Tibial artery (tissue), 4 donors: ENCODE data around the gene ING2.

Source experiments
- DNase-seq, 2 donors: peaks; one replicate each; pipeline ENCODE4 v3.0.0-alpha.2; 2019
- H3K27ac ChIP-seq, 2 donors: fragments of 200-600 bp; sonication (generic) in 1 of 2; 1 replicate in 1 of 2; 2 replicates in 1 of 2; pipeline ENCODE4 v1.5.1; 2018 to 2019; ENCODE audit warnings: mild to moderate bottlenecking in 1 of 2
- H3K27me3 ChIP-seq, 2 donors: fragments of 200-600 bp; sonication (generic) in 1 of 2; one replicate each; pipeline versions ENCODE4 v1.5.1 to v1.6.0; 2016 to 2019
- H3K36me3 ChIP-seq, 3 donors: fragments of 200-600 bp; sonication (generic) in 2 of 3; one replicate each; pipeline ENCODE4 v1.5.1; 2016 to 2019; ENCODE audit warnings: mild to moderate bottlenecking in 2 of 3
- H3K4me1 ChIP-seq, 4 donors: fragments of 200-600 bp; sonication (generic) in 2 of 4; 1 replicate in 3 of 4; 2 replicates in 1 of 4; pipeline ENCODE4 v1.5.1; 2016 to 2019
- H3K4me3 ChIP-seq, 2 donors: fragments of 200-600 bp; sonication (generic) in 1 of 2; 1 replicate in 1 of 2; 2 replicates in 1 of 2; pipeline ENCODE4 v1.5.1; 2018 to 2019; ENCODE audit warnings: mild to moderate bottlenecking in 2 of 2
- H3K9me3 ChIP-seq, 3 donors: fragments of 200-600 bp; sonication (generic) in 1 of 3; one replicate each; pipeline ENCODE4 v1.5.1; 2016 to 2019
- CTCF ChIP-seq, 2 experiments: fragments of 200-600 bp in 1 of 2; fragments of 450-650 bp in 1 of 2; IDR thresholded peaks; one replicate each; pipeline ENCODE4 v1.5.1; 2017 to 2019; ENCODE audit warnings: antibody characterized with exemption in 2 of 2, mild to moderate bottlenecking in 1 of 2, moderate library complexity in 1 of 2
- intact Hi-C: fragments of 100-400 bp; cut with DNase I; formaldehyde crosslinking; loops from one replicate; pipeline ENCODE4 v1.15.0; 2023; ENCODE audit warnings: low total_unique reads

Gene ING2

GRCh38 chr4:183504064-183504929, 561 bp upstream of the ING2 start:
- peaks cover 0 to 19% (median 3%) of the 10 kb centered on the region in 4 donors for H3K4me1 ChIP-seq
- H3K4me3 ChIP-seq: peak overlapping the region; percentile 79 to 92
- H3K9me3 ChIP-seq: no peaks in the 10 kb centered on the region
- no peaks in the 10 kb centered on the region for H3K27me3 ChIP-seq
- no peaks in the 10 kb centered on the region for H3K36me3 ChIP-seq
- intact Hi-C loops: loop anchor here (2.0 kb wide), 2 partner anchors 59 to 155 kb away; partner anchors contain the start of genes CDKN2AIP, RWDD4 and TRAPPC11
- peak overlapping the region; percentile 92 to 94 for H3K27ac ChIP-seq
- TF ChIP-seq CTCF (IDR thresholded peaks at IDR 0.05): peak in 1 of 2 experiments; percentile 23
- peak; percentile 99 to 100 for DNase-seq

DNA sequence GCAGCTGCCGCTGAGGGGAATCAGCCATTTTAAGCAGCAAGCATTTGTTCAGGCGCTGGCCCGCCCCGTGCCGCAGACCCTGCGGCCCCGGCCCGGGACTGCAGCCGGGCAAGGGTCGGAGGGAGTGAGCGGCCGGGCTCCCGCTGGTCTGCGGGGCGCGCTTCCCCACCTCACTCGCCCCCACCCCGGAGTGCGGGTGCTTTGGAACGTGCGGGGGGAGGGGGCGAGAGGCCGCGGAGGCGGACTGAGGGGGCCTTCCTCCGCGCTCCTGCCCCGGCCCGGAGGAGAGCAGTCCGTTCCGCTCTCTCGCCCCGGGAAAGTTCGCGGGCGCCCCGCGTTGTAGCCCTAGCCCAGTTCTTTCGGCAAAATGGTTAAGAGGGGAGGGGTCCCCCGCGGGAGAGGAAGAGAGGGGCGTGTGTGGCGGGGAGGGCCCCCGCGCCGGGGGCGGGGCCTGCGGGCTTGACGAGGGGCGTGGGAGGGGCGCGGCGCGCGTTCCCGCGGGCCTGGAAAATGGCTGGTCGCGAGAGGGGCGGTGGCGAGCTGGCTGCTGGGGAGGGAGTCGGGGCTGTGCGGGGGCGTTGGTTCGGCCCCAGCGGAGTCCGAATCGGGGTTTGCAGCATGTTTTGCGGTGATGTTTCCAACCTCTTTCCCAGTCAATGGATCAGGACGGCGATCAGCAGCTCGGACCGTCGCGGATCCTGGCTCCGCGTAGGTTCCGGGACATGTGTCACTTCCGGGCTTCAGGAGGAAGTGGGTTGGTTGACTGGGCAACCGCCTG, 942 bp downstream of the ING2 start:
- TF ChIP-seq CTCF (IDR thresholded peaks at IDR 0.05): no peak
- intact Hi-C loops: loop anchor here (2.0 kb wide), 2 partner anchors 61 to 153 kb away; partner anchors contain the start of genes CDKN2AIP, RWDD4 and TRAPPC11

GRCh38 chr4:183506389-183506735, 1.5 kb downstream of the ING2 start:
- no peak for DNase-seq
- Histone ChIP-seq H3K4me1 (peaks cover 0 to 19% (median 3%) of the 10 kb centered on the region in 4 donors), H3K36me3 (peaks cover 0 to 12% (median 4%) of the 10 kb centered on the region in 3 donors), H3K4me3 (peak overlapping the region; percentile 79 to 92), H3K27ac (peak overlapping the region; percentile 92 to 94), H3K9me3 (no peaks in the 10 kb centered on the region), H3K27me3 (no peaks in the 10 kb centered on the region)
- TF ChIP-seq CTCF (IDR thresholded peaks at IDR 0.05): no peak
- intact Hi-C loops: no loop called here

More for the DNA sequence above, 942 bp downstream of the ING2 start:
- H3K4me3 ChIP-seq: peak overlapping the region; percentile 79 to 92
- peak; percentile 89 to 92 for DNase-seq
- peaks cover 0 to 19% (median 3%) of the 10 kb centered on the region in 4 donors for H3K4me1 ChIP-seq
- H3K27ac ChIP-seq: peak overlapping the region; percentile 92 to 94
- peaks cover 0 to 7% (median 4%) of the 10 kb centered on the region in 3 donors for H3K36me3 ChIP-seq
- H3K27me3 ChIP-seq: no peaks in the 10 kb centered on the region
- H3K9me3 ChIP-seq: no peaks in the 10 kb centered on the region

DNA sequence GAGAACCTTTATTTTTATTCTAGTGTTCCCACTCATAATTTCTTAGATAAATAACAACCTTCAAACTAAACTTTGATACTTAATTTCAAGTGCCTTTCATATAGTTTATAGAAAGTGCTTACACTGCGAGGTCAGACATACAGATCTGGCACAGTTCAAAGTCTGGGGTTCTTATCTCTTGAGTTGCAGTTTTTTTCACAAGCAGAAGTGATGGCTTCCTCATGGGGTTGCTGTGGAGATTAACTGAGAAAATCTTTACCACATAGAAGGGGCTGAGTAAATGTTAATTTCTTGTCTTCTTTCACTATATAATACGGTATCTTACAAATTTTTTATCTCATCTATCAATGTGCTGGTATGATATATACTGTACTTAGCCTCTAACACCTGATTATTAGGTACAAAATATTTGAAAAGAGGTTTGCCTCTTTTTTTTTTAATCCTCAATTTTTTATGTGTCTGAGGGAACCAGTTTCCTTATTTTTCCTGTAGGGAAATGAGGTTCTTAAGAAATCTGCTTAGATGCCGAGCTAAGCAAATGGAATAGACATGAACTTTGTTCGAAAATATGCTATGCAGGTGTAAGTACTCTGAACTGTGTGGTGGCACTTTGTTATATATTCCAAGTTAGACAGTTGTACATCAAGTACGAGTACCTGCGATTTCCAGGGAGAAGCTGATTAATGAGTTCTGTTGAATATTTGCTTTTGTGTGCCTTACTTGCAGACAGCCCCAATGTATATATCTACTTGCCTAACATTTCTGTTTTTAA, 3.3 kb downstream of the ING2 start:
- no peak for TF ChIP-seq CTCF (IDR thresholded peaks at IDR 0.05)
- no peak for DNase-seq

More for the DNA sequence above, 3.3 kb downstream of the ING2 start:
- Histone ChIP-seq H3K27ac (no peak overlapping the region), H3K9me3 (no peaks in the 10 kb centered on the region), H3K4me1 (peaks cover 0 to 15% (median 3%) of the 10 kb centered on the region in 4 donors), H3K27me3 (no peaks in the 10 kb centered on the region), H3K36me3 (peaks cover 0 to 14% (median 4%) of the 10 kb centered on the region in 3 donors), H3K4me3 (no peak overlapping the region)
- intact Hi-C loops: no loop called here
